ENCODE measurements around the gene EML3.
"Not testable (repeated sequence)": the region's sequence is repeated elsewhere in the genome, so short reads cannot be mapped to it uniquely, and the experiment has no call there.

The EML3 gene

DNA sequence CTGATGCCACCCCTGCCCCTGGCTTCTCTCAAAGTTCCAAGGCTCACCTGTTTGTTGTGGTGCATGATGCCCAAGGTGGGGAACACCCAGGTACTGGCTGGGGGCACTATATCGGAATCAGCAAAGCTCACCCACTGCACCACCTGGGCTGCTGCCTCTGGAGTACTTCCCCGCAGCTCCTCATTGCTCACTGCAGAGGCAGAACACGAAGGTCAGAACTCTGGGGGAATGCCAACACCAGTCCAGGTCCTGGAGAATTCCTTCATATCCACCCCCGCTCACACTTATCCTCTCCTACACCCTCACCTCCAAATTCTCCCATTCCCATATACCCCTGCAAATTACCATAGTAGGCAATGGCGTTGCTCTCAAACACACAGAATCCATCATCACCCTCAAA, 41.1 kb downstream of the EML3 start:
- not testable (repeated sequence) for DNase-seq

DNA sequence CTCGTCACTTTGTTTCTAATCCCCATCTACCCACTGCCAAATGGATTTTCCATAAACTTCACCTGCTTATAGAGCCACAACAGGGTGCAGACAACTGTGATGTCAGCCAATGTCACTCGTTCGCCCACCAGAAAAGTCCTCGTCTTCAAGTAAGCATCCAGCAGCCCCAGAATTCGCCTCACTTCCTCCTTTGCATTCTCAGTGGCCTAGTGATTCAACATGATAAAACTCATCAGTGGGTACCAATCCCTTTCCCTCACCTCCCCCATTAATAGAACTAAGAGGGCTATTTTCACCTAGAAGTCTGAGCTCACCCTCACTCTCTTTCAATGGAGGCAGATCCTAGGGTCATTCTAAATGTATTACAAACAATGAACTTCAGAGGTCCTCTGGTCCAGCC, 41.7 kb downstream of the EML3 start:
- DNase-seq, result not testable (repeated sequence)

DNA sequence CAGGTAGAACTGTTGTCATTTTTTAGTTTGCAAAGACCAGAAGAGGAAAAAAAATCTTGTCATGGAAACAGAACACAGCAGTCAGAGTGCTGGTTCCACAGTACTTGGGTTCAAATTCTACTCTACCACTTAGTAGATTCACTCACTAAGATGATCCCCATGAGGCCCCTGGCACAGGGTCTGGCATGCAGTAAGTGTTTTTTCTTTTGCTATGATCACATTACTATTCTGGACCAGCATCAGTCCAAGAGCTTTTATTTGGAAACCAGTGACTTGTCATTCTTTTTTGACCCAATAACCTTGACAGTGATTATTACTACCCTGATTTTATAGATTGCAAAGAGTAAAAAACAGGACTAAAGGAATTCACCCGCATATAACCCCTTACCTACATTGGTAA, 43.0 kb downstream of the EML3 start:
- DNase-seq, result no peak

DNA sequence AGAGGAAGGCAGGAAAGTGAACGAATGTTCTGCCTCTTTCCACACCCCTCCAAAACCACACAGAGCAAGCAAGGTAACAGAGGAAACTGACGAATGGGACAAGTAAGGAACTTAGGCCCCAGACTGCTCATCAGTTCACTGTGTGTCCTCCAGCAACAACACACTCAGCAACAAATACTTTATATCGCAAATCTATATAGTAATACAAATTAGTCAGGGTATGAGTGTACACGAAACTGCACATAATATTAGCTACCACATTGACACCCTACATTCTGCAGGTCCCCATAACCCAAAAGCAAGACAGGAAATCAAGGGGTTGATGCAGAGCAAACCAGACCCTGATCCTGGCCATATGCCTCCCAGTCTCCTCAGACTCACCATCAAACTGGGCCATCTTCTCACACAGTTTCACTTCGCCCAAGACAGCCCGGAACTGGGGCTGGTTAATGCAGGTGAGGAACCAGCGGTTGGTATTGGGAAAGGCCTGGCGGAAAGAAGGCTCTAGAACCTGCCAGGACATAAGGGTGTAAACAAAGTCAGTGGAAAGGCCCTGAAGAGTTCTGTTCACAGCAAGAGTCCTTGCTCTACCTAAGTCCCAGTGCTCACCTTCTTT, 45.4 kb downstream of the EML3 start:
- no peak for DNase-seq

DNA sequence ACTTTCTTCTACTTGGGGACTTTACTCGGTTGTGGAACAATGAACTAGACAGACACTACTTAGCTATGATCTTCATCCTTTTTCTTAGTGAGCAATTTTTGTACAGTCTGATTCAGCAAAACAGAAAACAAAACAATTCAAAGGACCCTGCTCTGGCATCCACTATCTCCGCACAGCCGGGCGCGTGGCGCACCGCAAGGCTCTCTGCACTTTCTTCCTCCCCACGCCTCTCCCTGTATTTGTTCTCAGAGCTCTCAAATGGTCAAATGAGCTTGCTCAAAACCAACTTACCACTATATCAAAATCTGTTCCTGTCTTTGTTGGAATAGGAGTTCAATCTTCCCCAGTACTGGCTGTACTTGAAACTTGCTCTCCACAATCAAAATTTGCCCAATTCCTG, 46.3 kb downstream of the EML3 start:
- DNase-seq, result no peak

DNA sequence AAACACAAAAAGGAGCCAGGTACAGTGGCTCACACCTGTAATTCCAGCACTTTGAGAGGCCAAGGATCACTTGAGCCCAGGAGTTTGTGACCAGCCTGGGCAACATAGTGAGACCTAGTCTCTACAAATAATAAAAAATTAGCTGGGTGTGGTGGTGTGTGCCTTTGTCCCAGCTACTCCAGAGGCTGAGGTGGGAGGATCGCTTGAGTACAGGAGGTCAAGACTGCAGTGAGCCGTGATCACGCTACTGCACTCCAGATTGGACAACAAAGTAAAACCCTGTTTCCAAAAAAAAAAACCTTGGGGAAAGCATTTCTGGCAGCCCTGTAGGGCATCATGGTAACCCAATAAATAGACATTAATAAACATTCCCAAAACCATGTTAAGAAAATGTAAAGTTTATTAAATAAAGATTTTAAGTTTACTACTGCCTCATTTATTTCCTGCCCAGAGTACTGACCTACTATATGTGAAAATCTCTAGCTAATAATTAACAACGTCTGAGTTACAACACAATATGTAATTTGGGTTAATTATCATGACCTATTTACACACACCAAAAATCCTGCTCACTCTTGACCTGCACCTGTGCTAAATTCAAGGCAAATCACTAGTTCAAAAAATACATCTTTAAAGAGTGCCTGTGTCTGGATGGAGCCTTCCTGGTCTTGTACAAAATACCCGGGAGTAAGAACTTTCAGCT, 47.3 kb downstream of the EML3 start:
- no peak for DNase-seq

- not testable (repeated sequence) for DNase-seq
Measured at GRCh38 chr11:62561677-62562230, 50.8 kb downstream of the EML3 start.

DNA sequence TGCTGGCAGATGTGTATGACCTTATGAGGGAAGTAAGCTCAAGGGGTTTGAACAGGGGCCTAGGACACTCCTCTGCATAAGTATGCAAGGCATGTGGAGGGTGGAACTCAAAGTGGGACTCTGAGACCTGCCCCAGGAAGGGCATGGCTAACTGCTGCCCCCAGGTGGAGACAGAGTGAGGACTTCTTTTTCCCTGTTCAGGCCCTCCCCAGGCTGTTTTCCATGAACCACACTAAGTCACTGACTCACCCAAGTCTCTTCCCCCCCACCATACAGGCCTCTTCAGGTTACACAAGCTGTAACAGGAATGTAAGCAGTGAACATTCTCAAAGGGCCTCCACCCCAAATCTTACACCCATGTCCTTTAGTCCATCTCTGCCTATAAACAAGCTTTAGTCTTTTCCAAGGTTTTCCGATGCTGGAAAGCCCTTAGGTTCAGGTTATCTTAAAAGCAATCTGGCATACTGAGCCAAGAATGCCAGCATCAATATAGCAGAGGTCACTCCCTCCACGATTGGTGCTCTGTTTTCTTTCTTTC, 51.9 kb downstream of the EML3 start:
- peak; percentile 81 for DNase-seq

DNA sequence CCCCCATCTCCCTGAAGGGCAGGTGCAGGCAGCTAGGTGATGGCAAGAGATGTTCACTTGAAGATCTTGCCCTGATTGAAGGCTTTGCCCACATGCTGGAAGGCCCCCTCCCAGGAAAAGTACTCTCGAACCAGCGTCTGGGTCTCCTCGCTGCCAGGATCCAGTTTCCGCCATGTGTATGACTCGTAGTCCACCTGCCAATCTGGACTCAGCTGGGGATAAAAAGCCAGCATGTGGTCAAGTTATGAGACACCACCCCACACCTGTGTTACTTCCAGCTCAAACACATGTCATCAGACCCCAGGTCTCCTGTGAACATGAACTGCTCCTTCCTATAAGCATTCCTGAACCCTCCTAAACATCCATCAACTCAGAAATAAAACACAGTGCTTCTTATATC, 52.9 kb downstream of the EML3 start:
- not testable (repeated sequence) for DNase-seq

DNA sequence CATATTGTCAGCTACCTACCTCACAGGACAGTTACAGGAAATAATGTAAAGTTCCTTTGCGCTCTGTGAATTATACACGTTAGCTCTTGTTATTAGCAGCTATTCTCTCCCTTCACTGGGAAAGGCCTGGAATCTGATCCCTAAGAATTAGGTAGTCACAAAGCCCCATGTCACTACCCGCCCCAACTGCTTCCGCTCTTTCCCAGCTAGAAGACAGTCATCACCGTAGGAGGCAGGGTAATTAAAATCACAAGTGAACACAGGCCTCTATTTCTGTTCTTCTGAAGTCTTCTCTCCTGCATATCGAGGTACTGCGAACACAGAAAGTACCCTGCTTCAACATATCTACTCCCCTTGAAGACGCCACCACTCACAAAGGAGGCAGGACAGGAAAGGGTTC, 53.4 kb downstream of the EML3 start:
- DNase-seq, result no peak

- no peak for DNase-seq
Measured at GRCh38 chr11:62558669-62559068, 53.9 kb downstream of the EML3 start.

DNA sequence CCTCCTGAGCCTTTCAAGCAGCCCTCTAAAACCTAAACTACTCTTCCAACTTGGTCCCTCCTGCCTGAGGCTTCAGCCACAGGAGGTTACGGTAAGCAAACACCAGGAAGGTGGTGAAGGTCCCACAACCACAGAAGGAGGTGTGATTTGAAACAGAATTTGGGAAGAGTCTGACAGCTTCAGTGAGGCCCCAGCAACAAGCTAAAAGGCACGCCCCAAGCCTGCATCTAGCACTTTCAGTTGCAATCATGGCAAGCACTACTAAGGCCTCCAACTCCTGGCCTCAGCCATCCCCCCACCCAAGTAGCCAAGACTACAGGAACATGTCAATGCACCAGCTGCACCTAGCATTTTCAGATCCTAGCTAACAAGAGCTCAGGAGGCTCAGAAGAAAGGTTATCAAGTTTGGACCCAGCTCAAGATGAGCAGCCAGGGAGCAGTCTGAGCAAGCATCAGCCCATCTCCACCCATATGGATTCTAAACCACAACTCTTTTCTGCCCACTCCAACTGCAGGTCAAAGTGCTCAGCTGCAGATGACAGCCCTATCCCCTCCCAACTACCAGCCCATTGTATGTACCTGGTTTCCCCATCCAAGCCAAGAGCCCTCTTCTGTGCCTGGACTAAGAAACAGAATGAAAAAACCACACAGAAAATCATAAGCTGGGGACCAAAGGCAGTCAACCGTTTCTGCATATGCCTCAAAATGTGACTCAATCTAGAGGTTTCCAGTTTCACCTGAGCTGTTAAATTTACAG, 55.5 kb downstream of the EML3 start:
- DNase-seq, result no peak

- peak; percentile 90 for DNase-seq
Measured at GRCh38 chr11:62556108-62556874, 56.3 kb downstream of the EML3 start.

DNA sequence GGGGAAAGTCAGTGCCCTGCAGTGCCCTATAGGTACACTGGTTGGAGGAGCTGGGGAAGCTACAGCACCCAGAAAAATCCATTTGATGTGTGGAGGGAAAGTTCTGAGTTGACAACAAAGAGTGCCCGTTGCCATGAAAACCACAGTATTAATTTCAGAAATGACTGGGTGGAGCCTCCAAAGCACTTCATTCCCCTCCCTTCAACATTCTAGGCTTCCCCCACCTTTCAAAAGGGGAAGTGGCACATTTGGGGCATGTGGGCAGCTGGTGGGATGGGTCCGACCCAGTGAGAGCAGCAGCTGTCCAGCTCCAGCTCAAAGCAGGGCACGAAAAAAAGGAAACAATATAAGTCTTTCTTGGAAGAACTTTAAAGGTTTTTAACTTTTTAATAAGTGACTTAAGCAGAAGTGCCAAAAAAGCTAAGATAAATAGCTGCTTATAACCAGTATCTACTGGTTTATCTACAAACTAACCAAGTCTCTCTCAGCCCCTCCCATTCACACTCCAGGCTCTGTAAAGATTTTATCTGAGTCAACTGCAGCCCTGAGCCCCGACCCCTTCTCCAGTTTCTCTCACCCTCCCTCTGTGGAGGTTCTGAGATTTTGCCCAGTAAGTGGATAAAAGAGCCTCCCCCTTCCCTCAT, 57.0 kb downstream of the EML3 start:
- peak; percentile 77 for DNase-seq

DNA sequence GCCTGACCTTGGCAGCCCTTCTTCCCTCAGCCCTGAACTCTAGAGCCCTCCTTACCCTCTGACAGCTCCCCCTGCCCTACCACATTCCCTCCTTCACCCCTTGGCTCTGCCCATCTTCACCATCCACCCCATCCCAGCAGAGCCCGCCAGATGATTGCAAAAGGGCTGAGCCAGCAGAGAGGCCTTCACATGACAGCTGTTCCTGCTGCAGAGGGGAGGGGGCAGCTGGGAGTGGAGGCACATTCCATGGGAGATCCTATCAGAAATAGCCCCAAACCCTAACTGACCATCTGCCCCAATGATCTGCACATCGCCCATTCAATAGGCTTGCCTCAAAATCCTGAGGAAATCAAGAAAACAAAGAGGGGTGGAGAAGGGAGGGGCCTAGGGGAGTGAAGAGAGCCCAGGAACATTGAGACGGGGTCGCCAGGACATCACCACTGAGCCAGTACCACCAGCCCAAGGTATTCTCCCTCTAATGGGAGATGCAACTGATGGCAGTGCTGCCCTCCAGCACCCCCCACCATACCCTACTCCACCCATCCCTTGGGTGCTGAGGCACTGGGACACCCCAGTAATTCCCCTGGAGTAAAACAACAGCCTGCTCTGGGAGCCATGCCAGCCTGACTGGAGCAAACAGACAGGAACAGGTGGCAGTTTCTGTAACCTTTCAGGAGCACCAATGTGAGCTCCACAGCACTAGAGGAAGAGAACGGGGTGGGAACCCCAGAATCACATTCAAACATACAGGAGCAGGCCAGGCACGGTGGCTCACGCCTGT, 58.0 kb downstream of the EML3 start:
- DNase-seq, result no peak

GRCh38 chr11:62553839-62554361, 58.7 kb downstream of the EML3 start:
- DNase-seq, result no peak

DNA sequence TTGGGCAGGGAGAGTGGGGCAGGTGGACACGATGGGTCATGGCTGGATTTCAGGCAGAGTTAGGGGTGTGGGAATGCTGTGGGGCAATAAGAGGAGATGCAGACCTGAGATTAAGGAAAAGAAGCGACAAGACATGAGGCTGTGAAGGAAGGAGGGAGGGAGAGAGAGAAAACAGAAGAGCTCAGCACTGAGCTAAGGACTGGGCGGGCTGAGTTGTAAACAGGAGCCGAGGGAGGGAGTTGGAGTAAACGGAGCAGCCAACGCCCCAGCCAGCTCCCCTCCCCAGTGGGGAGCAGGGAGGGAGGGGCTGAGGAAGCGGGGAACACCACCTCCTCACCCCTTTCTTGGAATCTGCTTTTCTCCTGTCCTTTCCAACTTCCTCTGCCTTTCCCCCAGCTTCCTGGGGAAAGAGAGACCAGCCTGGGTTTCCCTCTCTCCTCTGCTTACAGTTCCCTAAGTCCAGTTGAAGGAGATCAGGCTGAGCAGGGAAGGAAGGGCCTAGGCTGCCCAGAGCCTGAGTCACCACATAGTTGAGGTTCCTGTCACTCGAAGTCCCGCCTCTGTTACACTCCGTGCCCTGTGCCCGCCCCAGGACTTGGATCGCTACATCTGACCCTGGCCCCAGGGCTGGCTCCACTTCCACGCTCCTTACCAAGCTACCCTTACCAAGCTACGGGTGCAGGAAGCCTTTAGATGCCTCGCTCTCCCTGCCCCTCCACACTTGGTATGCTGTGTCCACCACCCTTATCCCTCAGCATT, 59.3 kb downstream of the EML3 start:
- DNase-seq, result no peak

DNA sequence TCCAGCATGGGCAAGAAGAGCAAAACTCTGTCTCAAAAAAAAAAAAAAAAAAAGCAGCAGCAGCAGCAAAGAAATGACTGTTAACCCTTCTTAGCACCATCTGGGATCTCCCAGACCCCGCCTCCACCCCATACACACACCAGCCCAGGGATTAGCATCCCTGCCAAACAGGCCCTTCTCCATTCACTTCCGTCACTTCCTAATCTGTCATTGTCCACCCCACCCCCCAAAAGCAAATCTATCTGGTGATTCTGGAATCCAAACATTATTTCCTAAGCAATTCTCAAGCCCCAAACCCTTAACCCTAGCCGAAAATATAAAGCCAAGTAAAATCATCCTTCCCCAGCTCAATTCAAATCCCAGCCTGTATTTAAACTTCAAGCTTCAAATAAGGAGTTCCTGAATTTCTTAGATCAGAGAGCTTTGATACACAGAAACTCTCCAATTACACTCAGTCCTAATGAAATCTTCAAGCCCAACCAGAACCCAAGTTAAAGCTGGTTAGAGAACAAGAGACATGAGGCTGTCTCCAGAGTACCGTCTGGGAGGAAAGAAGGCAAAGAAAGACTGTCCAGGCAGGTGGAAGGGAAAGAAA, 60.0 kb downstream of the EML3 start:
- DNase-seq, result no peak

Measured in activated CD8-positive, alpha-beta memory T cell treated with anti-CD3 and anti-CD28 coated beads for 24 hours (primary cell).